Measurements from ENCODE around the gene MLPH.

The MLPH gene

GRCh38 chr2:237475704-237476141 is 11.3 kb upstream of the MLPH start:
- Histone ChIP-seq H3K23ac (ENCODE audit: low read length) (no peak overlapping the region), H3K9ac (ENCODE audit: low read length) (peak overlapping the region; percentile 64), H2AFZ (ENCODE audit: insufficient read depth, low read length, poor library complexity) (peak overlapping the region; percentile 74), H4K12ac (ENCODE audit: low read depth, low read length) (peak overlapping the region; percentile 16), H3K18ac (ENCODE audit: low read length) (no peak overlapping the region), H3K9me3 (ENCODE audit: insufficient read depth, low read depth, low read length) (no peaks in the 10 kb centered on the region), H3K36me3 (ENCODE audit: control insufficient read depth in 1 of 2, insufficient read depth in 2 of 2, low read length in 2 of 2) (no peaks in the 10 kb centered on the region), H3K14ac (ENCODE audit: low read length) (no peak overlapping the region), H3K4me1 (ENCODE audit: control insufficient read depth in 1 of 2, insufficient read depth in 2 of 2, low read length in 2 of 2) (peaks cover 12 to 14% of the 10 kb centered on the region in 2 experiments), H3K79me2 (ENCODE audit: control insufficient read depth, insufficient read depth, low read length, poor library complexity) (peaks cover 4% of the 10 kb centered on the region), H3K4me2 (ENCODE audit: low read length) (peak overlapping the region; percentile 73), H3K27ac (ENCODE audit: low read depth, low read length) (no peak overlapping the region), H3K4me3 (ENCODE audit: low read depth, low read length) (peak overlapping the region; percentile 55), H2AK5ac (ENCODE audit: low read length) (no peak overlapping the region), H3K27me3 (ENCODE audit: insufficient read depth, low read length) (no peaks in the 10 kb centered on the region), H3K4ac (ENCODE audit: low read depth, low read length) (peak overlapping the region; percentile 14), H2BK12ac (ENCODE audit: low read length) (peak overlapping the region; percentile 44), H2BK120ac (ENCODE audit: insufficient read depth, low read length, poor library complexity) (peak overlapping the region; percentile 6), H3K79me1 (ENCODE audit: low read length) (peaks cover 8% of the 10 kb centered on the region), H4K8ac (ENCODE audit: low read depth, low read length) (peak overlapping the region; percentile 49), H4K91ac (ENCODE audit: low read depth, low read length) (peak overlapping the region; percentile 62), H2BK5ac (ENCODE audit: low read depth, low read length, poor library complexity) (peak overlapping the region; percentile 34)
- DNase-seq: peak in 1 of 2 donors; percentile 21
- WGBS (ENCODE audit: extremely low coverage, insufficient coverage, insufficient read length): no CpG with 5 or more reads among the region's 17 CpGs

GRCh38 chr2:237478095-237478494 is 9.0 kb upstream of the MLPH start:
- H3K79me1 ChIP-seq (ENCODE audit: low read length): peaks cover 8% of the 10 kb centered on the region
- no peak overlapping the region for H3K14ac ChIP-seq (ENCODE audit: low read length)
- H3K27ac ChIP-seq (ENCODE audit: low read depth, low read length): no peak overlapping the region
- no peak overlapping the region for H2AK5ac ChIP-seq (ENCODE audit: low read length)
- no peak overlapping the region for H2BK5ac ChIP-seq (ENCODE audit: low read depth, low read length, poor library complexity)
- no peak overlapping the region for H4K12ac ChIP-seq (ENCODE audit: low read depth, low read length)
- H2AFZ ChIP-seq (ENCODE audit: insufficient read depth, low read length, poor library complexity): no peak overlapping the region
- no peak overlapping the region for H3K4me3 ChIP-seq (ENCODE audit: low read depth, low read length)
- WGBS (ENCODE audit: extremely low coverage, insufficient coverage, insufficient read length): no CpG with 5 or more reads among the region's 2 CpGs
- no peaks in the 10 kb centered on the region for H3K36me3 ChIP-seq (ENCODE audit: control insufficient read depth in 1 of 2, insufficient read depth in 2 of 2, low read length in 2 of 2)
- H3K18ac ChIP-seq (ENCODE audit: low read length): no peak overlapping the region
- H2BK12ac ChIP-seq (ENCODE audit: low read length): no peak overlapping the region
- H3K4me1 ChIP-seq (ENCODE audit: control insufficient read depth in 1 of 2, insufficient read depth in 2 of 2, low read length in 2 of 2): peaks cover 18 to 21% of the 10 kb centered on the region in 2 experiments
- H3K23ac ChIP-seq (ENCODE audit: low read length): no peak overlapping the region
- no peaks in the 10 kb centered on the region for H3K9me3 ChIP-seq (ENCODE audit: insufficient read depth, low read depth, low read length)
- H3K9ac ChIP-seq (ENCODE audit: low read length): no peak overlapping the region
- H4K91ac ChIP-seq (ENCODE audit: low read depth, low read length): no peak overlapping the region
- peaks cover 4% of the 10 kb centered on the region for H3K79me2 ChIP-seq (ENCODE audit: control insufficient read depth, insufficient read depth, low read length, poor library complexity)
- no peak overlapping the region for H3K4me2 ChIP-seq (ENCODE audit: low read length)
- H2BK120ac ChIP-seq (ENCODE audit: insufficient read depth, low read length, poor library complexity): no peak overlapping the region
- no peak for DNase-seq
- no peak overlapping the region for H4K8ac ChIP-seq (ENCODE audit: low read depth, low read length)
- no peak overlapping the region for H3K4ac ChIP-seq (ENCODE audit: low read depth, low read length)
- H3K27me3 ChIP-seq (ENCODE audit: insufficient read depth, low read length): no peaks in the 10 kb centered on the region

- Histone ChIP-seq H3K9ac (ENCODE audit: low read length) (no peak overlapping the region), H2BK12ac (ENCODE audit: low read length) (no peak overlapping the region), H3K9me3 (ENCODE audit: insufficient read depth, low read depth, low read length) (no peaks in the 10 kb centered on the region), H3K27ac (ENCODE audit: low read depth, low read length) (no peak overlapping the region), H3K4me1 (ENCODE audit: control insufficient read depth in 1 of 2, insufficient read depth in 2 of 2, low read length in 2 of 2) (peaks cover 22 to 25% of the 10 kb centered on the region in 2 experiments), H3K18ac (ENCODE audit: low read length) (no peak overlapping the region), H3K23ac (ENCODE audit: low read length) (no peak overlapping the region), H3K79me1 (ENCODE audit: low read length) (peaks cover 8% of the 10 kb centered on the region), H3K14ac (ENCODE audit: low read length) (no peak overlapping the region), H2BK5ac (ENCODE audit: low read depth, low read length, poor library complexity) (no peak overlapping the region), H2AK5ac (ENCODE audit: low read length) (no peak overlapping the region), H4K12ac (ENCODE audit: low read depth, low read length) (no peak overlapping the region), H4K91ac (ENCODE audit: low read depth, low read length) (no peak overlapping the region), H2BK120ac (ENCODE audit: insufficient read depth, low read length, poor library complexity) (no peak overlapping the region), H3K4me2 (ENCODE audit: low read length) (no peak overlapping the region), H3K4ac (ENCODE audit: low read depth, low read length) (no peak overlapping the region), H4K8ac (ENCODE audit: low read depth, low read length) (no peak overlapping the region), H3K4me3 (ENCODE audit: low read depth, low read length) (no peak overlapping the region), H3K79me2 (ENCODE audit: control insufficient read depth, insufficient read depth, low read length, poor library complexity) (peaks cover 4% of the 10 kb centered on the region), H3K36me3 (ENCODE audit: control insufficient read depth in 1 of 2, insufficient read depth in 2 of 2, low read length in 2 of 2) (no peaks in the 10 kb centered on the region), H2AFZ (ENCODE audit: insufficient read depth, low read length, poor library complexity) (no peak overlapping the region), H3K27me3 (ENCODE audit: insufficient read depth, low read length) (no peaks in the 10 kb centered on the region)
- WGBS (ENCODE audit: extremely low coverage, insufficient coverage, insufficient read length): no CpG with 5 or more reads among the region's 3 CpGs
- DNase-seq: no peak
Measured at GRCh38 chr2:237478979-237479378, 8.1 kb upstream of the MLPH start.

- Histone ChIP-seq H3K4me2 (ENCODE audit: low read length) (no peak overlapping the region), H3K4ac (ENCODE audit: low read depth, low read length) (no peak overlapping the region), H3K27me3 (ENCODE audit: insufficient read depth, low read length) (no peaks in the 10 kb centered on the region), H3K79me2 (ENCODE audit: control insufficient read depth, insufficient read depth, low read length, poor library complexity) (peaks cover 4% of the 10 kb centered on the region), H3K23ac (ENCODE audit: low read length) (no peak overlapping the region), H3K9me3 (ENCODE audit: insufficient read depth, low read depth, low read length) (no peaks in the 10 kb centered on the region), H4K8ac (ENCODE audit: low read depth, low read length) (no peak overlapping the region), H3K4me3 (ENCODE audit: low read depth, low read length) (no peak overlapping the region), H4K12ac (ENCODE audit: low read depth, low read length) (no peak overlapping the region), H3K79me1 (ENCODE audit: low read length) (peaks cover 5% of the 10 kb centered on the region), H3K18ac (ENCODE audit: low read length) (no peak overlapping the region), H2BK120ac (ENCODE audit: insufficient read depth, low read length, poor library complexity) (no peak overlapping the region), H3K27ac (ENCODE audit: low read depth, low read length) (no peak overlapping the region), H3K4me1 (ENCODE audit: control insufficient read depth in 1 of 2, insufficient read depth in 2 of 2, low read length in 2 of 2) (peaks cover 15 to 19% of the 10 kb centered on the region in 2 experiments), H2BK5ac (ENCODE audit: low read depth, low read length, poor library complexity) (no peak overlapping the region), H2BK12ac (ENCODE audit: low read length) (no peak overlapping the region), H3K36me3 (ENCODE audit: control insufficient read depth in 1 of 2, insufficient read depth in 2 of 2, low read length in 2 of 2) (no peaks in the 10 kb centered on the region), H4K91ac (ENCODE audit: low read depth, low read length) (no peak overlapping the region), H2AFZ (ENCODE audit: insufficient read depth, low read length, poor library complexity) (no peak overlapping the region), H2AK5ac (ENCODE audit: low read length) (no peak overlapping the region), H3K14ac (ENCODE audit: low read length) (no peak overlapping the region), H3K9ac (ENCODE audit: low read length) (no peak overlapping the region)
- DNase-seq: no peak
- no CpG with 5 or more reads among the region's 4 CpGs for WGBS (ENCODE audit: extremely low coverage, insufficient coverage, insufficient read length)
Measured at GRCh38 chr2:237479747-237480146, 7.3 kb upstream of the MLPH start.
